Measurements from ENCODE around the gene KANK3. TPM values are rescaled to one million over a fixed set of nuclear protein-coding genes. Genes with fewer than 3 reads are reported as not detected.

The KANK3 gene
- total and polyA plus RNA-seq, 2 of the 8 experiments (the other 6 are each of a cell fraction or from before 2014, with no cell fraction given): 2.5 to 4.2 TPM

- TF ChIP-seq CTCF (IDR thresholded peaks at IDR 0.05; ENCODE audit: control extremely low read depth in 1 of 3, insufficient read depth in 1 of 3, low read depth in 1 of 3, low read length in 3 of 3): no peak
- TF ChIP-seq SUZ12 (IDR thresholded peaks at IDR 0.05; ENCODE audit: low read length): no peak
- no peak for TF ChIP-seq ATF3 (IDR thresholded peaks at IDR 0.05; ENCODE audit: insufficient read depth, low read depth, low read length)
- no peak for TF ChIP-seq KDM1A (IDR thresholded peaks at IDR 0.05; ENCODE audit: borderline replicate concordance, low read length)
- no peak for TF ChIP-seq POU5F1 (IDR thresholded peaks at IDR 0.05; ENCODE audit: low read depth, low read length)
- no peak for TF ChIP-seq MAX (IDR thresholded peaks at IDR 0.05)
- no peak for TF ChIP-seq RFX5 (IDR thresholded peaks at IDR 0.05; ENCODE audit: borderline replicate concordance, low read depth, low read length)
- no peak for TF ChIP-seq EGR1 (IDR thresholded peaks at IDR 0.05; ENCODE audit: borderline replicate concordance, low read depth, low read length)
- no peak for TF ChIP-seq SIX5 (IDR thresholded peaks at IDR 0.05; ENCODE audit: low read depth, low read length)
- TF ChIP-seq TAF7 (optimal IDR thresholded peaks at IDR 0.05; ENCODE audit: borderline replicate concordance, low read depth, low read length): no peak
- no peak for TF ChIP-seq SRF (IDR thresholded peaks at IDR 0.05; ENCODE audit: low read depth, low read length)
- no peak for TF ChIP-seq SIN3A (conservative IDR thresholded peaks at IDR 0.05 in 1 of 2, IDR thresholded peaks at IDR 0.05 in 1 of 2; ENCODE audit: low read depth in 1 of 2, low read length in 2 of 2)
These were observed 12.8 kb upstream of the KANK3 start (continued) for GRCh38 chr19:8355631-8356402.
